Endothelial cell of umbilical vein (primary cell): ENCODE results near the gene FUBP3. TPM values are rescaled to one million over a fixed set of nuclear protein-coding genes. Genes with fewer than 3 reads are reported as not detected.
A peak's percentile ranks its signal among the peaks of the same experiment; 100 is the strongest.

Source experiments
- BruUV-seq: library from RNA; stranded (reverse); fragments of 400-500 nt; replicated peaks from 2 replicates; lab custom pipeline; 2021; lab: Mats Ljungman, UMichigan
- CTCF ChIA-PET: fragments of 300-600, 350-600 bp; sonication (Branson Sonifier 250); formaldehyde crosslinking; loops from one replicate; lab custom pipeline; 2021; ENCODE audit warnings: antibody characterized with exemption, inconsistent platforms; lab: Charles Lee
- POLR2A ChIA-PET: fragments of 300-600, 350-600 bp; sonication (Branson Sonifier 250); formaldehyde crosslinking; loops from one replicate; lab custom pipeline; 2021; ENCODE audit warnings: antibody characterized with exemption, inconsistent platforms; lab: Charles Lee
- DNase-seq: peaks from one replicate; pipeline ENCODE4 v3.0.0-alpha.2; 2011; ENCODE audit warnings: low read depth, low spot score
- FAIRE-seq: peaks from 2 replicates; lab custom pipeline; 2011; peaks lifted over from hg19 to GRCh38; lab: Jason Lieb, UNC
- H2AFZ ChIP-seq: 2 replicates; pipeline ENCODE4 v1.6.0; 2012; ENCODE audit warnings: low read depth, low read length, control low read depth, inconsistent platforms
- H3K27ac ChIP-seq: 2 replicates; pipeline ENCODE4 v1.5.1; 2011; ENCODE audit warnings: low read depth, mild to moderate bottlenecking, control low read depth, low read length, moderate library complexity; ENCODE audit not compliant: insufficient read depth
- H3K27me3 ChIP-seq, 2 experiments: 2 replicates each; pipeline versions ENCODE4 v1.6.0 to v1.6.1; 2011; ENCODE audit warnings: low read length in 2 of 2, mixed read lengths in 1 of 2; ENCODE audit not compliant: control insufficient read depth in 2 of 2, insufficient read depth in 2 of 2
- H3K36me3 ChIP-seq, 2 experiments: 2 replicates in 1 of 2; 3 replicates in 1 of 2; pipeline ENCODE4 v1.5.1; 2011; ENCODE audit warnings: low read length in 2 of 2, mild to moderate bottlenecking in 1 of 2, moderate library complexity in 1 of 2; ENCODE audit not compliant: control insufficient read depth in 2 of 2, insufficient read depth in 2 of 2; ENCODE audit errors: extremely low read depth in 1 of 2
- H3K4me1 ChIP-seq: 3 replicates; pipeline ENCODE4 v1.5.1; 2011; ENCODE audit warnings: mild to moderate bottlenecking, low read length; ENCODE audit not compliant: control insufficient read depth, insufficient read depth; ENCODE audit errors: extremely low read depth
- H3K4me2 ChIP-seq: 2 replicates; pipeline ENCODE4 v1.6.1; 2011; ENCODE audit warnings: low read length, control low read depth, mixed read lengths; ENCODE audit not compliant: insufficient read depth
- H3K4me3 ChIP-seq, 3 experiments: fragments of 200-600 bp in 1 of 3; sonication (generic), shearing (Covaris generic) in 1 of 3; replicated peaks in 1 of 3; 2 replicates each; pipeline ENCODE4 v1.5.1; 2011 to 2016; ENCODE audit warnings: control low read depth in 3 of 3, low read length in 3 of 3, mild to moderate bottlenecking in 2 of 3, inconsistent platforms in 1 of 3, low read depth in 1 of 3, moderate library complexity in 1 of 3; ENCODE audit not compliant: insufficient read depth in 1 of 3
- H3K79me2 ChIP-seq: 2 replicates; pipeline ENCODE4 v1.6.0; 2012; ENCODE audit warnings: low read length, inconsistent platforms; ENCODE audit not compliant: control insufficient read depth, insufficient read depth
- H3K9ac ChIP-seq: replicated peaks from 2 replicates; pipeline ENCODE3; 2011; ENCODE audit warnings: low read length, control low read depth; ENCODE audit not compliant: insufficient read depth; ENCODE audit errors: extremely low read depth
- H3K9me1 ChIP-seq: replicated peaks from 3 replicates; pipeline ENCODE4 v1.6.0; 2011; ENCODE audit warnings: mild to moderate bottlenecking, low read length; ENCODE audit not compliant: control insufficient read depth, insufficient read depth; ENCODE audit errors: extremely low read depth
- H3K9me3 ChIP-seq: replicated peaks from 2 replicates; pipeline ENCODE4 v1.5.1; 2012; ENCODE audit warnings: low read length, inconsistent platforms; ENCODE audit not compliant: control insufficient read depth, insufficient read depth
- H4K20me1 ChIP-seq: replicated peaks from 2 replicates; pipeline ENCODE3; 2011; ENCODE audit warnings: mild to moderate bottlenecking, low read length; ENCODE audit not compliant: control insufficient read depth, insufficient read depth; ENCODE audit errors: extremely low read depth
- EZH2 ChIP-seq: IDR thresholded peaks from 2 replicates; pipeline ENCODE4 v1.6.1; 2012; ENCODE audit warnings: borderline replicate concordance, low read depth, mild to moderate bottlenecking, moderate library complexity, low read length, inconsistent platforms; ENCODE audit not compliant: severe bottlenecking
- FOS ChIP-seq: IDR thresholded peaks from 2 replicates; pipeline ENCODE4 v1.6.1; 2011; ENCODE audit warnings: mild to moderate bottlenecking, low read length, moderate library complexity, borderline replicate concordance; ENCODE audit not compliant: insufficient read depth
- GATA2 ChIP-seq: IDR thresholded peaks from 2 replicates; pipeline ENCODE4 v1.7.0; 2011; ENCODE audit warnings: low read depth, mild to moderate bottlenecking, moderate library complexity, mixed read lengths, low read length; ENCODE audit not compliant: insufficient read length, insufficient read depth
- JUN ChIP-seq: IDR thresholded peaks from 2 replicates; pipeline ENCODE4 v1.6.1; 2011; ENCODE audit warnings: borderline replicate concordance, low read depth; ENCODE audit not compliant: insufficient read length, insufficient read depth
- MYC ChIP-seq: IDR thresholded peaks from one replicate; pipeline ENCODE4 v1.6.1; 2011; ENCODE audit warnings: mild to moderate bottlenecking, low read depth, low read length
- POLR2A ChIP-seq: IDR thresholded peaks from 2 replicates; pipeline ENCODE4 v1.6.1; 2012; ENCODE audit warnings: low read depth, mild to moderate bottlenecking, control low read depth, low read length
- POLR2AphosphoS5 ChIP-seq: IDR thresholded peaks from 2 replicates; pipeline ENCODE4 v1.6.1; 2012; ENCODE audit warnings: low read depth, mild to moderate bottlenecking, control low read depth, low read length, moderate library complexity; ENCODE audit not compliant: insufficient read depth
- dilution Hi-C: fragments of 300-500 bp; cut with MboI; formaldehyde crosslinking; loops from one replicate; pipeline ENCODE4 v1.15.0; 2019; ENCODE audit warnings: low sequenced_read_pairs; ENCODE audit not compliant: extremely low pct_ligation_motif_present
- intact Hi-C: fragments of 100-400 bp; cut with micrococcal nuclease; formaldehyde crosslinking; loops from one replicate; pipeline ENCODE4 v1.10.0; 2022
- polyA plus RNA-seq, 4 experiments: library from polyadenylated mRNA; depleted of rRNA in 3 of 4; stranded (reverse) in 3 of 4; unstranded in 1 of 4; fragments of >200 nt; gene quantifications; 2 replicates each; pipeline versions ENCODE4 v1.2.1 to v1.2.3, GENCODE V29; 2011 to 2012; ENCODE audit warnings: missing spikeins in 1 of 4
- total RNA-seq: library from RNA; stranded (reverse); gene quantifications from 2 replicates; pipeline ENCODE4 v1.2.3, GENCODE V29; 2021
- TF ChIP-seq, protein P1 (sequence below), 2 donors: IDR thresholded peaks; 1 replicate in 1 of 2; 2 replicates in 1 of 2; pipeline ENCODE4 v1.5.1; 2011; ENCODE audit warnings: low read length in 2 of 2, mild to moderate bottlenecking in 2 of 2, moderate library complexity in 2 of 2, control low read depth in 1 of 2, inconsistent platforms in 1 of 2, low read depth in 1 of 2; ENCODE audit not compliant: insufficient read depth in 1 of 2; ENCODE audit errors: extremely low read depth in 1 of 2
- TF ChIP-seq, protein P2 (sequence below): IDR thresholded peaks from 2 replicates; pipeline ENCODE4 v1.6.1; 2011; ENCODE audit not compliant: insufficient read depth, insufficient read length

FUBP3 gene
- total and polyA plus RNA-seq, 2 donors (not counting 3 experiments of a cell fraction or from before 2014, with no cell fraction given): 19.4 to 50.9 TPM

DNA sequence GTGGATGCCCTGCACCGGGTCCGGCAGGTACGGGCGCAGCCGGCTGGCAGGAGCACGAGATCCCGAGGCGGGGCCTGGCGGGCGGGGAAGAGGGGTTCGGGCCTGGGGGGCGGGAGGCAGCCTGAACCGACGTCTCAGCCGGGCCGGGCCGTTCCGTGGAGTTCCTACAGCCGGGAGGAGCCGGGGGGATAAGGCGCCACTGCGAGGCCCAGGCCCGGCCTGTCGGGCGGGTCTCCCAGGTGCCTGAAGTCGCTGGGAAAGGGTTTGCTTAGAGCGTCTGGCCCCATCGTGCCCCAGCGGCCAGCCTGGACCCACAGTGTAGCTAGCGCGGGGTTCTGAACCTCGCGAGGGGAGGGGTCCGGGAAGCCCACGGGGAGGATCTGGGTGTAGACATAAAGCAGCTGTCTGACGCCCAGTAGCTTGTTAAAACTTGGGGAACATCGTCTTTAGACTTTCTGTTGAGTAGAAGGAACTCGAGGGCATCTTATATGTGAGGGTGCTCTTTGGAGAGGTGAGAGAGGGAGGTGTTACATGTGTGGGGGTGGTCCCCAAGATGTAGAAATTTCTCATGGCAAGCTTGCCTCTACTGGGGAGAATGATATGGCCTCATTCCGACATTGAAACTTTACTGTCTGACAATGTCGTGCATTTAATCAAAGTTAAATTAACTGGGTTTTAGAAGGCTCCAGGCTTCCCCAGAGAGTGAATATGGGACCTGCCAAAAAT is 524 bp downstream of the FUBP3 start:
- Histone ChIP-seq H4K20me1 (no peaks in the 10 kb centered on the region), H3K4me3 (peak overlapping the region; percentile 57 to 91 (median 64)), H3K36me3 (peaks cover 2 to 4% of the 10 kb centered on the region in 2 experiments), H3K9me3 (no peaks in the 10 kb centered on the region), H3K4me2 (peak overlapping the region; percentile 80), H3K27ac (peak overlapping the region; percentile 60), H3K4me1 (peaks cover 8% of the 10 kb centered on the region), H3K27me3 (peaks cover 3 to 7% of the 10 kb centered on the region in 2 experiments), H3K9ac (peak overlapping the region; percentile 83), H2AFZ (peak overlapping the region; percentile 43), H3K79me2 (peaks cover 48% of the 10 kb centered on the region), H3K9me1 (no peaks in the 10 kb centered on the region)
- dilution Hi-C loops (no loop called here), intact Hi-C loops (loop anchor here (5.0 kb wide), 1 partner anchor 102 kb away; no protein-coding TSS in a partner anchor)
- FAIRE-seq (no peak), DNase-seq (no peak)
- ChIA-PET CTCF (interaction anchor here (1.2 kb wide), 1 partner anchor 37 kb away, joined by 3 read pairs; no protein-coding TSS in a partner anchor), POLR2A (interaction anchor here (0.6 to 1.1 kb wide), 2 partner anchors 12 to 110 kb away, joined by 3 read pairs; no protein-coding TSS in a partner anchor)
- TF ChIP-seq GATA2 (no peak), FOS (no peak), POLR2AphosphoS5 (no peak), MYC (no peak), JUN (no peak), POLR2A (no peak), EZH2 (no peak)
- TF ChIP-seq, protein P1, sequence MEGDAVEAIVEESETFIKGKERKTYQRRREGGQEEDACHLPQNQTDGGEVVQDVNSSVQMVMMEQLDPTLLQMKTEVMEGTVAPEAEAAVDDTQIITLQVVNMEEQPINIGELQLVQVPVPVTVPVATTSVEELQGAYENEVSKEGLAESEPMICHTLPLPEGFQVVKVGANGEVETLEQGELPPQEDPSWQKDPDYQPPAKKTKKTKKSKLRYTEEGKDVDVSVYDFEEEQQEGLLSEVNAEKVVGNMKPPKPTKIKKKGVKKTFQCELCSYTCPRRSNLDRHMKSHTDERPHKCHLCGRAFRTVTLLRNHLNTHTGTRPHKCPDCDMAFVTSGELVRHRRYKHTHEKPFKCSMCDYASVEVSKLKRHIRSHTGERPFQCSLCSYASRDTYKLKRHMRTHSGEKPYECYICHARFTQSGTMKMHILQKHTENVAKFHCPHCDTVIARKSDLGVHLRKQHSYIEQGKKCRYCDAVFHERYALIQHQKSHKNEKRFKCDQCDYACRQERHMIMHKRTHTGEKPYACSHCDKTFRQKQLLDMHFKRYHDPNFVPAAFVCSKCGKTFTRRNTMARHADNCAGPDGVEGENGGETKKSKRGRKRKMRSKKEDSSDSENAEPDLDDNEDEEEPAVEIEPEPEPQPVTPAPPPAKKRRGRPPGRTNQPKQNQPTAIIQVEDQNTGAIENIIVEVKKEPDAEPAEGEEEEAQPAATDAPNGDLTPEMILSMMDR (IDR thresholded peaks at IDR 0.05; ENCODE audit: extremely low read depth in 1 of 2, insufficient read depth in 1 of 2, low read depth in 1 of 2, low read length in 2 of 2): no peak
- TF ChIP-seq, protein P2, sequence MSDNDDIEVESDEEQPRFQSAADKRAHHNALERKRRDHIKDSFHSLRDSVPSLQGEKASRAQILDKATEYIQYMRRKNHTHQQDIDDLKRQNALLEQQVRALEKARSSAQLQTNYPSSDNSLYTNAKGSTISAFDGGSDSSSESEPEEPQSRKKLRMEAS: no peak
- BruUV-seq: TSS peak; percentile 28
